SH-SY5Y (cell line): ENCODE measurements around the gene LIFR.

Experiments used
- GATA2 ChIP-seq: IDR thresholded peaks from 2 replicates; pipeline ENCODE4 v1.6.1; 2011; ENCODE audit warnings: mild to moderate bottlenecking, low read depth, low read length
- GATA3 ChIP-seq: IDR thresholded peaks from 2 replicates; pipeline ENCODE4 v1.6.1; 2011; ENCODE audit warnings: low read depth, mild to moderate bottlenecking, low read length, moderate library complexity

Gene LIFR

GRCh38 chr5:38456657-38457399 is 99.6 kb downstream of the LIFR start:
- TF ChIP-seq GATA3 (no peak), GATA2 (no peak)

GRCh38 chr5:38455796-38456330 is 100.6 kb downstream of the LIFR start:
- TF ChIP-seq GATA3 = no peak
- no peak for TF ChIP-seq GATA2

DNA sequence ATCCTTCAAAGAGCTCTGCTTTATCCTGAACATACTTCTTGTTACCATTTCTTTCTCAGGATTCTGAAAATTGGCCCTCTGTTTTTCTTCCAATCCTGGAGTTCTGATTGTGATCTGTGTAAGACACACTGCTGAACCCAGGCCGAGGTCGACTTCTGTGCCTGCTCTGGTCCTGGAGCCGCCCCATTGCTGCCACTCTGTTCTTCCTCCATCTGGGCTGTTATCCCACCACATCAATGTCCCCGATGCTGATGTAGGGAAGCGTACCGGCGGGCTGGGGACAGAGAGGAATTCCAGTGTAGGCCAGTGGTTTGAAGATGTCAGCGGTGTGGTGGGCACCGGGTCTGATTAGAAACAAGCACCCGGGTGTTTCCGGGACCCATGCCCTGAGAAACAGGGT is 102.5 kb downstream of the LIFR start:
- no peak for TF ChIP-seq GATA2
- no peak for TF ChIP-seq GATA3

- TF ChIP-seq GATA2 = no peak
- no peak for TF ChIP-seq GATA3
Observed at GRCh38 chr5:38453506-38453905, 102.9 kb downstream of the LIFR start.

DNA sequence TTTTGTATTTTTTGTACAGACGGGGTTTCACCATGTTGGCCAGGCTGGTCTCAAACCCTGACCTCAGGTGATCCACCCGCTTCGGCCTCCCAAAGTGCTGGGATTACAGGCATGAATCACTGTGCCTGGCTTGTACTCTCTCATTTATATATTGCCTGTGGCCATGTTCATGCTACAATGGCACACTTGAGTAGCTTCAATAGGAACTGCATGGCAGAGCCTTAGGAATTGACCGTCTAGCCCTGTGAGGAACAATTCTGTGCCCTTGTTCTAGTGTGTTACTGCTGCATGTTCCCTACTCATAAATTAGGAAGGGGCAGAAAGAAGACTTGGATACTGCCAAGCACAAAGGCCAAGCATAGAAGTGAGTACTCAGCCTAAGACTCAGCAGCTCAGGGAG is 104.2 kb downstream of the LIFR start:
- TF ChIP-seq GATA2 = no peak

DNA sequence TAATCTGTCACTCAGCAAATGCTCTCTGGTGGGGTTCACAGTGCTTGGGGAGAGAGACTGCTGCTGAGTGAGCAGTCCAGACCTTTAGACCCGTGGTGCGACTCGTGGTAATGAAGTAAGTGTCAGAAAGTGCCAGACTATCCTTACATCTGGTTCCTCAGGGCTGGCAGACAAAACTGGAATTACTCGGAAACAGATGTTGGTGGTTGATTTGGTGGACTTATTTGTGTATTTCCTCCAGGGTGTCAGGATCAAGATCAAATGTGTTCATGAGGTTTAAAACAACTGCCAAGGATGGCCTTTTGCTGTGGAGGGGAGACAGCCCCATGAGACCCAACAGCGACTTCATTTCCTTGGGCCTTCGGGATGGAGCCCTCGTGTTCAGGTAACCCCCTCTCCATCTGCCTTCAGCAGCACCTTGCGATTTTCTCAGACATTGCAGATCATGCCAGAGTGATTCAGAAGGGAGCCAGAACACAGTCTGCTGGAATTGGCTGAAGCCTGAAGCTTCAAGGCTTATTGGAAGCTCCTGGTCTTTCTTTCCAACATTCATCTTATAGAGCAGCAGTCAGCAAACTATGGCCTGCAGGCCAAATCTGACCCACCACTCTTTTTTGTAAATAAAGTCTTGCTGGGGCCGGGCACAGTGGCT is 105.2 kb downstream of the LIFR start:
- no peak for TF ChIP-seq GATA3
- no peak for TF ChIP-seq GATA2

DNA sequence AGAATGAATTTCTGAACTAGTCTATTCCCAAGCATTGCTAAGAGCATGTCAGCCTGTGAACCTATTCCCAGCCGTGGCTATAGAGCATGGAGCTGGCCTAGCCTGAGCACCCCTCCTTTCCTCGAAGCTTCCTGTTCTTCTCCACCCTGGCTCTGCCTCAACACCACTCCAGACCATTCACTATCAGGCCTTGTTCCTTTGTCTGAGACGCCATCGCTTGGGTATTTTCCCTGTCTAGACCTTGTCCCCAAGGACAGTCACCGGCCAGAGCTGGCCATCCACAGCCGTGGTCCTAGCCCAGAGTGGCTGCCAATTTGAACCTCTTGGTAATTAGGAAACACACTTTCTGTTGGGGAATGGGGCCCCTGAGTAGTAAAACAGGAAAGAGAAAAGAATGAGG is 105.8 kb downstream of the LIFR start:
- TF ChIP-seq GATA3 = no peak
- TF ChIP-seq GATA2 = no peak

DNA sequence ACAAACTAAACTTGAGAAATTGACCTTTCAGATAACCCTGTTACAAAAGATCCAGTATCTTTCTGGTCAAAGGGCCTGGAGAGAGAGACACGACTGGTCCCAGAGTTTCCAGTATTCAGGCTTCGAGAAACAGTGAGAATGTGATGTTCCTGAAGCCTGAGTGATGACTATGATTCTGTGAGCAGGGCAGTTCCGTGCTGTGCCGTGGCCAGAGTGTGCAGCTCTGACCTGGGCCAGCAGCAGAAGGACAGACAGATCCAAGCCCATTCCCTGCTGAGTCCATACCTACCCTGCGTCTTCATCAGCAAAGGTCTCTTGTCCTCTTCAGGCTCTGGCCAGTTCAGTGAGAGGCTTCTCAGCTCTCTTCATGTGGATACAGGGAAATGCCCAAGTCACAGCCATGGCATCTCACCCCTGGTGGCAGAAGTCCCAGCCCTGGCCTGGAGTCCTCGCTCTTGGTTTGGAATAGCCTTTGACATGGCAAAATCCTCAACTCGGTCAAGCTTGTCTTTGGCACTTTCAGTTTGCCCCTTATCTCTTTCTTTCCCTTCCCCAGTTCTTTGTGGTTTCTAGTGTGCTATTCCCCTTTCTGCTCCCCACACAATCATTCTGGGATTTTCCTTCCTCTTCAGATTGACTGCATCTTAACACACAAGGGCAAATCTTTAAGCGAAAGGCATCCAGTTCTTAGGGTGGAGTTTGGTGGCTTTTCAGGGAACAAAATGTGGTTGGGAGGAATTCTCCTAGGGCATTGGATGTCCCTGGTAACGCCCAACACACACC is 107.7 kb downstream of the LIFR start:
- TF ChIP-seq GATA2 (no peak), GATA3 (no peak)

- TF ChIP-seq GATA2 (no peak), GATA3 (no peak)
Observed at GRCh38 chr5:38447786-38448185, 108.7 kb downstream of the LIFR start.

GRCh38 chr5:38447056-38447455 is 109.4 kb downstream of the LIFR start:
- TF ChIP-seq GATA3 = no peak
- no peak for TF ChIP-seq GATA2

GRCh38 chr5:38446029-38446522 is 110.4 kb downstream of the LIFR start:
- no peak for TF ChIP-seq GATA2
- TF ChIP-seq GATA3 = no peak

GRCh38 chr5:38445374-38446028 is 110.9 kb downstream of the LIFR start:
- TF ChIP-seq GATA2 (no peak), GATA3 (no peak)

GRCh38 chr5:38443390-38443789 is 113.1 kb downstream of the LIFR start:
- TF ChIP-seq GATA3 (no peak), GATA2 (no peak)

- TF ChIP-seq GATA2 = no peak
- no peak for TF ChIP-seq GATA3
Observed at GRCh38 chr5:38442247-38442573, 114.2 kb downstream of the LIFR start.
